GM12875 (cell line): Measurements from ENCODE around the gene RBMS1.

Experiments used
- H3K4me3 ChIP-seq: one replicate; pipeline ENCODE4 v1.5.1; 2011; ENCODE audit warnings: low read depth, low read length, control low read depth
- TF ChIP-seq, protein P1 (sequence below): IDR thresholded peaks from 2 replicates; pipeline ENCODE4 v1.5.1; 2011; ENCODE audit warnings: low read depth, mild to moderate bottlenecking, control low read depth, inconsistent platforms, low read length, moderate library complexity, borderline replicate concordance; ENCODE audit not compliant: insufficient read depth

The RBMS1 gene

DNA sequence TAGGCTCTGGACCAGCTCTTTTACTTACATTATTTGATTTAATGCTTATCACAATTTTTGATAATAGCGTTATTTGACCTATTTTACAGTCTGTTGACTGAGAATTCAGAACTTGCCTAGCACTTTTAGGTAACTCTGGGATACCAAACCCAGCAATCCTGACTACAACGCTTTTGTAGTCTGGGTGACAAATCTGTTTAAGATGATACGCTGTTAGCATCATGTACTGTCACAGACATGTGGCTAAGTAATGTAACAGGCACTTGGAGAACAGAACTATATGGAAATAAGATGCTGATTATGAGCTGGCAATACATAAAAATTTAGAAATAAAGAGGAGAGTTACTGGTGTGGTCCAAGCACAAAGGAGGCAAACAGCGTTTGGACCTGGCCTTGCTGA is 130.6 kb downstream of the RBMS1 start:
- TF ChIP-seq, protein P1, sequence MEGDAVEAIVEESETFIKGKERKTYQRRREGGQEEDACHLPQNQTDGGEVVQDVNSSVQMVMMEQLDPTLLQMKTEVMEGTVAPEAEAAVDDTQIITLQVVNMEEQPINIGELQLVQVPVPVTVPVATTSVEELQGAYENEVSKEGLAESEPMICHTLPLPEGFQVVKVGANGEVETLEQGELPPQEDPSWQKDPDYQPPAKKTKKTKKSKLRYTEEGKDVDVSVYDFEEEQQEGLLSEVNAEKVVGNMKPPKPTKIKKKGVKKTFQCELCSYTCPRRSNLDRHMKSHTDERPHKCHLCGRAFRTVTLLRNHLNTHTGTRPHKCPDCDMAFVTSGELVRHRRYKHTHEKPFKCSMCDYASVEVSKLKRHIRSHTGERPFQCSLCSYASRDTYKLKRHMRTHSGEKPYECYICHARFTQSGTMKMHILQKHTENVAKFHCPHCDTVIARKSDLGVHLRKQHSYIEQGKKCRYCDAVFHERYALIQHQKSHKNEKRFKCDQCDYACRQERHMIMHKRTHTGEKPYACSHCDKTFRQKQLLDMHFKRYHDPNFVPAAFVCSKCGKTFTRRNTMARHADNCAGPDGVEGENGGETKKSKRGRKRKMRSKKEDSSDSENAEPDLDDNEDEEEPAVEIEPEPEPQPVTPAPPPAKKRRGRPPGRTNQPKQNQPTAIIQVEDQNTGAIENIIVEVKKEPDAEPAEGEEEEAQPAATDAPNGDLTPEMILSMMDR: no peak
- no peak overlapping the region for H3K4me3 ChIP-seq

DNA sequence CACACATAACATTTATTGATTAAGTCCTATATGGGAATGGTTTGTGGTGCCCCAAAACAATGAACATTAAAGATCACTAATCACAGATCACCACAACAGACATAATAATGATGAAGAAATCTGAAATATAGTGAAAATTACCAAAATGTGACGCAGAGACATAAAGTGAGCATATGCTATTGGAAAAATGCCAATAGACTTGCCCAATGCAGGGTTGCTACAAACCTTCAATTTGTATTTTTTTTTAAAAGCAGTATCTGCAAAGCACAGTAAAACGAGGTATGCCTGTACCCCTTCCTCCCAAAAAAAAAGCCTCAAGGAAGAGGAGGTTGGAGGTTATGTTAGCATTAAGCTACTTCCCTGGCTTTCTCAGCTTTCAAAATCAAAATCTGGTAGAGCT is 131.1 kb downstream of the RBMS1 start:
- TF ChIP-seq, protein P1: no peak

DNA sequence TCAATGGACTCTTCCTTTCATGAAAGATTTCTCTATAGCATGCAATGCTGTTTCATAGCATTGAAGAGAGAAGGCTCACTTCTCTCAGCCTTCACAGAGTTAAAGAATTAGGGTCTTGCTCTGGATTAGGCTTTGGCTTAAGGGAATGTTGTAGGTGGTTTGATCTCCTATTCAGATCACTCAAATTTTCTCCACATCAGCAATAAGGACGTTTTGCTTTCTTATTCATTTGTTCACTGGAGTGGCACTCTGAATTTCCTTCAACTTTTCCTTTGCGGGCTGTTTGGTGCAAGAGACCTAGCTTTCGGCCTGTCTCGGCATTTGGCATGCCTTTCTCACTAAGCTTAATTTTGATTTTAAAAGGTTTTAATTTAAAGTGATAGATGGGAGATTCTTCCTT is 131.6 kb downstream of the RBMS1 start:
- H3K4me3 ChIP-seq: no peak overlapping the region
- TF ChIP-seq, protein P1: no peak

More for the DNA sequence above, 131.1 kb downstream of the RBMS1 start:
- no peak overlapping the region for H3K4me3 ChIP-seq

DNA sequence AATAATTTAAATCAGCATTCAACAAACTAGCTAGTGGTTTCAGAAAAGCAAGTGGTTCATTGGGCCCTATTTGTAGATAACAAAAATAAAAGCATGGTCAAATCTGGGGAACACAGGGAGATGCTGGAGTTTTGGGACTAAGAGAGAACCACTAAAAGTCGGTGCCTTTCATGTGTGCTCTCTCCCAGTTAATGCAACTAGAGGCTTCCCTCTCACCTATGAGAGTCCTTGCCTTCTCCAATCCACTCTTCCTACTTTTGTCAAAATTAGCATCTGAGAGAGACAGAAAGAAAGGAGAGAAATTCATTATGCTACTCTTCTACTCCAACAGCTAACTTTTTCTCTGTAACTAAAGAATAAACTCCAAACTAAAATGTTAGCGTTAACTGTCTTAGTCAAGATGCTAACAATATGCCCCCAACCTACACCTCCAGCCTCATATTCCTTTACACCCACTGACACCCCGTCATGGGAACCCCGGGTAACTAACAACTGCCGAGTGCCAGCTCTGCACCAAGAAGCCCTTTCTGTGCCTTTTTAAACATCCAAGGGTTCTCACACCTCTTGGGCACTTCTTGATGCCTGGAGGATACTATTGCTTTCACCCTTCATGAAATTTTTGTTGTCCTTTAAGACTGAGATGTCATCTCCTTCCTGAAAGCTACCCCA is 133.4 kb downstream of the RBMS1 start:
- no peak overlapping the region for H3K4me3 ChIP-seq
- TF ChIP-seq, protein P1: no peak

DNA sequence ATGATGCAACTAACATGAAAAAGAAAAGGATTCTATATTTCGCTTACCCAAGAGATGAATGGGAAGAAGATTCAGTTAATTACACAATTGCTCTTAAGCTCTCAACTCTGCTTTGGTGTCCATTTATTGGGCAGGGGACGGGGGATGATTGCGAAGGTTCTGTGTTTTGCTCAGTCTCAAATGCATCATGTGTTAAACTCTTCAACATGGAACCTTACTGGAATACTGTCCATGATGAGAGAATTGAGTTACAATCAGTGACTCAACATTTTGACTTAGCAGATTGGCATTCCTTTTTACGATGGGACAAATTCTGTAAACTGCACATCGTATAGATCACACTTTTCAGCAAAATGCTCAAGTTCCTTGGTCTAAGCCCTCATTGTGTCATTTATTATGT is 135.6 kb downstream of the RBMS1 start:
- TF ChIP-seq, protein P1: no peak
- no peak overlapping the region for H3K4me3 ChIP-seq

DNA sequence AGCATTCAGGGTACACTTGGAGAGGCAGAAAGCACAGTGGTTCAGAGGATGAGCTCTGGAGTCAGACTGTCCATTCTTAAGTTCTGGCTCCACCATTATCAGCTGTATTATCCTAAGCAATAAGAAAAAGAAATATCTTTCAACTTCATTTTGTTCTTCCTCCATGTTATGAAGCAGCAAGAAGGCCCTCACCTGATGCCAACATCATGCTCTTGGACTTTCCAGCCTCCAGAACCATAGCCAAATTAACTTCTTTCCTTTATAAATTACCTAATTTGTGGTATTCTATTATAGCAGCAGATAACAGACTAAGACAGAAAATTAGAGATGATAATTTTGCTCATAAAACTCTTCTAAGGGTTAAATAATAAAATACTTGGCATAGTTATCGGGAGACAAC is 137.1 kb downstream of the RBMS1 start:
- no peak overlapping the region for H3K4me3 ChIP-seq
- TF ChIP-seq, protein P1: no peak

DNA sequence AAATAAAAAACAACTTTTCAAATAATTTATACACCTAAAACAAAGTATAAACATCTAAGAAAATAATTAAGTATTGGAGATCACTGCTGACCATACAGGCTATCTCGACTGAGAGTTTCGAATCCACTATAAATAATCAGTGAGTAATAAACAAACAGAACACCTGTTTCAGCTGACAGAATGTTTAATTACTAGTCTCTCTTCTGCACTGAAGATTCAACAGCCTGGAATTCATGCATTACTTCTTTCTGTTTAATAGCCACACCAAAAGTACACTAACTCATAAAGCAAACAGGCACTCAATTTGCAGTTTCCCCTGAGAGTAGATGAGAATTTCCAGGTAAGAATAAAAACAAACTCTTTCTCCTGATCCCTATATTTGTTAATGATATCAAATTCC is 138.5 kb downstream of the RBMS1 start:
- H3K4me3 ChIP-seq: no peak overlapping the region
- TF ChIP-seq, protein P1: no peak
